ENCODE data around the gene LMBR1. TPM values are rescaled to one million over a fixed set of nuclear protein-coding genes. Genes with fewer than 3 reads are reported as not detected.
A peak's percentile ranks its signal among the peaks of the same experiment; 100 is the strongest.
"Not testable (repeated sequence)": the region's sequence is repeated elsewhere in the genome, so short reads cannot be mapped to it uniquely, and the experiment has no call there.

The LMBR1 gene
- total and polyA plus RNA-seq, 12 donors = 16.9 to 341 (median 117) TPM

- H3K4me3 ChIP-seq; H3K36me3 ChIP-seq (replicated peaks in 1 of 2): not testable (repeated sequence)
- WGBS, 4 donors = 77 to 79% (median 78%) methylated on average over 24 of the region's 24 CpGs
Observed at GRCh38 chr7:156920487-156921373, 27.7 kb upstream of the LMBR1 start.

GRCh38 chr7:156920076-156920475 lies 27.1 kb upstream of the LMBR1 start:
- no peaks in the 10 kb centered on the region for H3K9me3 ChIP-seq (replicated peaks in 1 of 3)
- H3K36me3 ChIP-seq (replicated peaks in 1 of 2) = no peaks in the 10 kb centered on the region
- no peaks in the 10 kb centered on the region for H3K27me3 ChIP-seq
- TF ChIP-seq POLR2A (IDR thresholded peaks at IDR 0.05) (no peak), CTCF (IDR thresholded peaks at IDR 0.05) (no peak)
- WGBS, 4 donors = 60 to 73% (median 69%) methylated on average over 4 to 5 of the region's 5 CpGs
- no peaks in the 10 kb centered on the region for H3K4me1 ChIP-seq (replicated peaks in 1 of 2)
- H3K27ac ChIP-seq = no peak overlapping the region
- H3K4me3 ChIP-seq = no peak overlapping the region
- intact Hi-C loops (cut with DNase I) = loop anchor here in 1 of 2 donors (10.0 kb wide), 1 partner anchor 1125 kb away; no protein-coding TSS in a partner anchor
- DNase-seq = peak in 1 of 7 donors; percentile 28

More at GRCh38 chr7:156920487-156921373, 27.7 kb upstream of the LMBR1 start:
- H3K4me1 ChIP-seq (replicated peaks in 1 of 2); H3K27ac ChIP-seq; H3K9me3 ChIP-seq (replicated peaks in 1 of 3); H3K27me3 ChIP-seq: not testable (repeated sequence)
- intact Hi-C loops (cut with DNase I) = loop anchor here in 1 of 2 donors (10.0 kb wide), 1 partner anchor 1126 kb away; no protein-coding TSS in a partner anchor
- peak in 1 of 7 donors; percentile 43 for DNase-seq

GRCh38 chr7:156919132-156919713 lies 26.2 kb upstream of the LMBR1 start:
- no peaks in the 10 kb centered on the region for H3K36me3 ChIP-seq (replicated peaks in 1 of 2)
- H3K4me1 ChIP-seq (replicated peaks in 1 of 2) = no peaks in the 10 kb centered on the region
- no peaks in the 10 kb centered on the region for H3K27me3 ChIP-seq
- intact Hi-C loops (cut with DNase I) = no loop called here
- TF ChIP-seq POLR2A (IDR thresholded peaks at IDR 0.05) (no peak), CTCF (IDR thresholded peaks at IDR 0.05) (no peak)
- H3K9me3 ChIP-seq (replicated peaks in 1 of 3) = no peaks in the 10 kb centered on the region
- DNase-seq = no peak
- WGBS, 4 donors = 82 to 87% (median 84%) methylated on average over 16 to 19 of the region's 19 CpGs
- H3K4me3 ChIP-seq = no peak overlapping the region
- H3K27ac ChIP-seq = no peak overlapping the region

- intact Hi-C loops (cut with DNase I) = no loop called here
- H3K36me3 ChIP-seq (replicated peaks in 1 of 2) = no peaks in the 10 kb centered on the region
- H3K4me3 ChIP-seq = no peak overlapping the region
- no peak overlapping the region for H3K27ac ChIP-seq
- 38 to 62% (median 55%) methylated on average over 1 of the region's 1 CpG for WGBS, 4 donors
- TF ChIP-seq POLR2A (IDR thresholded peaks at IDR 0.05) (no peak), CTCF (IDR thresholded peaks at IDR 0.05) (no peak)
- H3K4me1 ChIP-seq (replicated peaks in 1 of 2) = no peaks in the 10 kb centered on the region
- H3K27me3 ChIP-seq = no peaks in the 10 kb centered on the region
- no peaks in the 10 kb centered on the region for H3K9me3 ChIP-seq (replicated peaks in 1 of 3)
- DNase-seq = no peak
Observed at GRCh38 chr7:156918635-156919034, 25.7 kb upstream of the LMBR1 start.

- DNase-seq; H3K36me3 ChIP-seq (replicated peaks in 1 of 2); H3K27ac ChIP-seq; H3K4me3 ChIP-seq; H3K27me3 ChIP-seq; H3K4me1 ChIP-seq (replicated peaks in 1 of 2); intact Hi-C loops (cut with DNase I); H3K9me3 ChIP-seq (replicated peaks in 1 of 3): not testable (repeated sequence)
- 66 to 90% (median 77%) methylated on average over 3 of the region's 3 CpGs for WGBS, 4 donors
Observed at GRCh38 chr7:156909574-156910252, 16.7 kb upstream of the LMBR1 start.
